Bronchial epithelial cell (primary cell): ENCODE data around the gene SORCS2. TPM values are rescaled to one million over a fixed set of nuclear protein-coding genes. Genes with fewer than 3 reads are reported as not detected.

ENCODE experiments used
- DNase-seq: peaks from one replicate; pipeline ENCODE4 v3.0.0-alpha.2; 2010; ENCODE audit warnings: low read depth
- FAIRE-seq: peaks from 2 replicates; lab custom pipeline; 2011; peaks lifted over from hg19 to GRCh38; lab: Jason Lieb, UNC
- H3K27me3 ChIP-seq: 2 replicates; pipeline ENCODE4 v1.5.1; 2011; ENCODE audit warnings: low read length; ENCODE audit not compliant: control insufficient read depth, insufficient read depth
- H3K36me3 ChIP-seq: 2 replicates; pipeline ENCODE4 v1.5.1; 2011; ENCODE audit warnings: low read length; ENCODE audit not compliant: control insufficient read depth, insufficient read depth
- H3K4me3 ChIP-seq: 2 replicates; pipeline ENCODE4 v1.5.1; 2011; ENCODE audit warnings: mild to moderate bottlenecking, low read depth, low read length, control low read depth
- CTCF ChIP-seq: IDR thresholded peaks from 2 replicates; pipeline ENCODE4 v1.5.1; 2011; ENCODE audit warnings: mild to moderate bottlenecking, moderate library complexity, low read length, control low read depth, inconsistent platforms; ENCODE audit not compliant: insufficient read depth, severe bottlenecking
- total RNA-seq: library from RNA; depleted of rRNA; stranded (reverse); fragments of >200 nt; gene quantifications from 2 replicates; pipeline ENCODE4 v1.2.1, GENCODE V29; 2014

SORCS2 gene
- total RNA-seq, 1 donor from 2014 or later = under 0.01 TPM

- DNase-seq (no peak), FAIRE-seq (no peak)
- Histone ChIP-seq H3K27me3 (no peaks in the 10 kb centered on the region), H3K36me3 (no peaks in the 10 kb centered on the region), H3K4me3 (no peak overlapping the region)
- no peak for TF ChIP-seq CTCF
Measured at GRCh38 chr4:7224001-7224400, 31.7 kb downstream of the SORCS2 start.

GRCh38 chr4:7224878-7225533 lies 32.7 kb downstream of the SORCS2 start:
- Histone ChIP-seq H3K36me3 (no peaks in the 10 kb centered on the region), H3K27me3 (no peaks in the 10 kb centered on the region), H3K4me3 (no peak overlapping the region)
- TF ChIP-seq CTCF = no peak
- FAIRE-seq (no peak), DNase-seq (no peak)

- FAIRE-seq = no peak
- no peak for DNase-seq
- TF ChIP-seq CTCF = no peak
- no peaks in the 10 kb centered on the region for H3K27me3 ChIP-seq
- no peaks in the 10 kb centered on the region for H3K36me3 ChIP-seq
- no peak overlapping the region for H3K4me3 ChIP-seq
Measured at GRCh38 chr4:7226439-7226838, 34.1 kb downstream of the SORCS2 start.

DNA sequence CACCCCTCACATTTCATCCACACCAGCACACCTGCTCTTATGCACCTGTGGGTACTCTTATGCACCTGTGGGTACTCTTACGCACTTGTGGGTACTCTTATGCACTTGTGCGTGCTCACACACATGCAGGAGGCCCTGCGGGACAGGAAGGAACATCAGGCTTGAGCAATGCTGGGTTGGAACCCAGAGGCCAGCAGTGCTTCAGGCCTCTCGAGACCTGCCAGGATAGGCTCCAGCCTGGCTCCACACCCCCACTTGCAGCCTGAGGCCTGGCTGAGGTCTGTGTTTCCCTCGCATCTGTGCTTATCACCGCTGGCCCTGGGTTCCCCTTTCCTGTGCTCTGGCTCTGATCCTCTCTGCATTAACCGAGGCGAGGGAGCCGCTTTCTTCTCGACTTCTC lies 34.7 kb downstream of the SORCS2 start:
- Histone ChIP-seq H3K4me3 (no peak overlapping the region), H3K36me3 (no peaks in the 10 kb centered on the region), H3K27me3 (no peaks in the 10 kb centered on the region)
- TF ChIP-seq CTCF = no peak
- DNase-seq = no peak
- FAIRE-seq = no peak

DNA sequence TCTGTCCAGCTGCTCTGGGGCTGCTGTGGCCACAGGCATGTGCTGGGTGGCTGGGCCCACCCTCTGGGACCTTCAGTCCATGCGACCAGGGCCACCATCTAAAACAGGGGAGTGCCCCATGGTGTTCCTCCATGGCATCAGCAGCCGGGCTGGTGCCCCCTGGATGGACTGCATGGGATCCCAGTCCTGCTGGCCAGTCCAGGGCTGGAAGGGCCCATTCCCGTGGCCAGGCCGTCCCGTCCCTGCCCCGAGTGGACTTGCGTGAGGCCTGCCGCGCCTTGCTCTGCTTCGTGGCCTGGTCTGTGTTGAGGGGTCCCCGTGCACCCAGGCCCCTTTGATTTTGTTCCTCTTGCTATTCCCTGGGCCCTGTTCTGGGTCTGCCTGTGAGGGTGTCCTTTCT lies 36.4 kb downstream of the SORCS2 start:
- Histone ChIP-seq H3K27me3 (no peaks in the 10 kb centered on the region), H3K4me3 (no peak overlapping the region), H3K36me3 (no peaks in the 10 kb centered on the region)
- FAIRE-seq (no peak), DNase-seq (no peak)
- TF ChIP-seq CTCF = no peak

DNA sequence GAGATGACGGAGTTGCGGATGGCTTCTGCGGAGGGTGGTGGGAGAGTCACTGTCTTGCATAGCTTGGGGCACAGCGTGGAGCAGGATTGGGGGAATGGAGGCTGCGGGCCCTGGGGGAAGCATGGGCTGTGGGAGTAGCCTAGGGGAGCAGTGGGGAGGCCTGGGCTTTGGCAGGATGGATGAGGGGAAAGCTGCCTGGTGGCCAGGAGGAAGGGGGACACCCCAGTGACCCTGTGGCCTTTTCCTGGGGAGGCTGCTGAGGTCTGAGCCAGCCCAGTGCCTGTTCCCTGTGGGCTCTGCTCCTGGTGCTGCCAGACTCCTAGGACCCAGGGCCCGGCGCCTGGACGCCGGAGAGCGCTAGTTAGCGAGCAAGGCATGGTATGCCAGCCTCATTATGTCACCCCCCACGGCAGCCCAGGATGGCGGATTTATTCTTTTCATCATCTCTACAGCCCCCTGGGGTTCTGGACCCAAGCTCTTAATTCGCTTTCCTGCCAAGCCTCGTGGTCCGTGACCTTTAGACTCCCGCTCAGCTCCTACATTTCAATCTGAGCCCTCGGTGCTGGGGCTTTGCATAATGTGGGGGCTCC lies 39.8 kb downstream of the SORCS2 start:
- FAIRE-seq (no peak), DNase-seq (no peak)
- TF ChIP-seq CTCF = no peak
- no peak overlapping the region for H3K4me3 ChIP-seq
- H3K27me3 ChIP-seq = no peaks in the 10 kb centered on the region
- H3K36me3 ChIP-seq = no peaks in the 10 kb centered on the region
